Naive thymus-derived CD8-positive, alpha-beta T cell (primary cell): ENCODE data around the gene ZNF148. TPM values are rescaled to one million over a fixed set of nuclear protein-coding genes. Genes with fewer than 3 reads are reported as not detected.
"Not testable (repeated sequence)": the region's sequence is repeated elsewhere in the genome, so short reads cannot be mapped to it uniquely, and the experiment has no call there.

Source experiments
- ATAC-seq, 2 donors: fragments of 150-1000 bp; cut with Tn5 transposase in 1 of 2; sonication (Bioruptor Pico), chemical (Tn5 transposase) in 1 of 2; 1 replicate in 1 of 2; 2 replicates in 1 of 2; pipeline ENCODE4 v1.10.0; 2021; ENCODE audit warnings: mild to moderate bottlenecking in 2 of 2, moderate library complexity in 2 of 2
- POLR2A ChIA-PET: fragments of 350-600 bp; sonication (Branson Sonifier 250); formaldehyde crosslinking; loops from one replicate; lab custom pipeline; 2021; ENCODE audit warnings: antibody characterized with exemption; lab: Charles Lee
- DNase-seq, 10 donors: peaks; one replicate each; pipeline versions ENCODE4 v3.0.0 to v3.0.0-alpha.2; 2020 to 2022
- H3K27ac Mint-ChIP-seq, 10 donors: one replicate each; pipeline ENCODE4 v1.8.0; 2020 to 2022; ENCODE audit warnings: mild to moderate bottlenecking in 10 of 10, mixed read lengths in 10 of 10, moderate library complexity in 4 of 10, inconsistent platforms in 1 of 10
- H3K27me3 Mint-ChIP-seq, 5 donors: one replicate each; pipeline ENCODE4 v1.8.0; 2021 to 2022; ENCODE audit warnings: mixed read lengths in 5 of 5
- H3K36me3 Mint-ChIP-seq, 3 donors: one replicate each; pipeline ENCODE4 v1.8.0; 2020 to 2022; ENCODE audit warnings: mixed read lengths in 3 of 3, mild to moderate bottlenecking in 2 of 3, inconsistent platforms in 1 of 3
- H3K4me1 Mint-ChIP-seq, 4 donors: one replicate each; pipeline ENCODE4 v1.8.0; 2021 to 2022; ENCODE audit warnings: mixed read lengths in 4 of 4
- H3K4me3 Mint-ChIP-seq, 10 donors: one replicate each; pipeline ENCODE4 v1.8.0; 2020 to 2022; ENCODE audit warnings: mild to moderate bottlenecking in 10 of 10, mixed read lengths in 10 of 10, moderate library complexity in 6 of 10, inconsistent platforms in 1 of 10
- H3K9me3 Mint-ChIP-seq, 9 donors: one replicate each; pipeline ENCODE4 v1.8.0; 2020 to 2022; ENCODE audit warnings: mixed read lengths in 9 of 9, mild to moderate bottlenecking in 3 of 9, inconsistent platforms in 1 of 9, moderate library complexity in 1 of 9
- polyA plus RNA-seq, 3 donors: library from polyadenylated mRNA; unstranded; fragments of 300-500 nt; fragmentation: Illumina TruSeq; gene quantifications; one replicate each; pipeline ENCODE4 v1.2.3, GENCODE V29; 2021
- total RNA-seq, 8 experiments: library from RNA in 2 of 8; stranded (reverse) in 2 of 8; gene quantifications; one replicate each; pipeline ENCODE4 v1.2.3 and lab custom pipeline; 2021 to 2026

Gene ZNF148
- total and polyA plus RNA-seq, 5 experiments from 2014 or later = 62.5 to 100 (median 80.7) TPM

- Mint-ChIP-seq H3K36me3 (peaks cover 6 to 18% (median 9%) of the 10 kb centered on the region in 3 donors), H3K9me3 (peaks cover 0 to 8% (median 6%) of the 10 kb centered on the region in 9 donors), H3K27me3 (no peaks in the 10 kb centered on the region), H3K4me1 (peaks cover 36 to 90% (median 71%) of the 10 kb centered on the region in 4 donors), H3K4me3 (peak overlapping the region in 2 of 10 donors; percentile 8 to 33), H3K27ac (peak overlapping the region in 4 of 10 donors; percentile 8 to 66 (median 12))
- no peak for ATAC-seq
- POLR2A ChIA-PET = interaction anchor here (1.2 kb wide), 1 partner anchor 12 kb away, joined by 4 read pairs; no protein-coding TSS in a partner anchor
- DNase-seq = no peak
Observed at GRCh38 chr3:125351152-125351551, 24.0 kb downstream of the ZNF148 start.

DNA sequence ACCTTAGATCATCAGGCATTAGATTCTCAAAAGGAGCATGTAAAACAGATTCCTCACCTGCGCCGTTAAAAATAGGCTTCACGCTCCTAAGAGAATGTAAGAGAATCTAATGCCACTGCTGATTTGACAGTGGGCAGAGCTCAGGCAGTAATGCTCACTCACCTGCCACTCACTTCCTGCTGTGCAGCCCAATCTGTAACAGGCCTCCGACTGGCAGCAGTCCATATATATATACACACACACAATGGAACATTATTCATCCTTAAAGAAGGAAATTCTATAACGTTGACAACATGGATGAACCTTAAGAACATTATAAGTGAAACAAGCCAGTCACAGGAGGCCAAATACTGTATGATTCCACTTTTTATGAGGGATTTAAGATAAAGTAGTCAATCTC is 24.5 kb downstream of the ZNF148 start:
- POLR2A ChIA-PET = no interaction called here
- Mint-ChIP-seq H3K4me3 (peak overlapping the region in 9 of 10 donors; percentile 8 to 35 (median 16)), H3K4me1 (peaks cover 32 to 90% (median 67%) of the 10 kb centered on the region in 4 donors)

GRCh38 chr3:125349556-125350165 is 25.5 kb downstream of the ZNF148 start:
- POLR2A ChIA-PET = no interaction called here
- H3K9me3 Mint-ChIP-seq = peaks cover 5 to 21% (median 16%) of the 10 kb centered on the region in 9 donors
- peaks cover 35 to 89% (median 67%) of the 10 kb centered on the region in 4 donors for H3K4me1 Mint-ChIP-seq
- H3K4me3 Mint-ChIP-seq = peak overlapping the region in 6 of 10 donors; percentile 1 to 69 (median 28)
- H3K27ac Mint-ChIP-seq = peak overlapping the region in 7 of 10 donors; percentile 15 to 77 (median 54)
- H3K27me3 Mint-ChIP-seq = no peaks in the 10 kb centered on the region
- DNase-seq (no peak), ATAC-seq (no peak)
- H3K36me3 Mint-ChIP-seq = peaks cover 17 to 32% (median 19%) of the 10 kb centered on the region in 3 donors

More for the DNA sequence above, 24.5 kb downstream of the ZNF148 start:
- Mint-ChIP-seq H3K36me3 (peaks cover 9 to 24% (median 14%) of the 10 kb centered on the region in 3 donors), H3K27me3 (no peaks in the 10 kb centered on the region), H3K9me3 (peaks cover 2 to 14% (median 10%) of the 10 kb centered on the region in 9 donors), H3K27ac (peak overlapping the region in 7 of 10 donors; percentile 8 to 79 (median 21))
- DNase-seq = no peak
- no peak for ATAC-seq

- peaks cover 5 to 28% (median 19%) of the 10 kb centered on the region in 9 donors for H3K9me3 Mint-ChIP-seq
- H3K27me3 Mint-ChIP-seq = no peaks in the 10 kb centered on the region
- POLR2A ChIA-PET = no interaction called here
- peaks cover 23 to 38% (median 25%) of the 10 kb centered on the region in 3 donors for H3K36me3 Mint-ChIP-seq
- H3K4me1 Mint-ChIP-seq = peaks cover 38 to 89% (median 73%) of the 10 kb centered on the region in 4 donors
- ATAC-seq (no peak), DNase-seq (no peak)
- H3K4me3 Mint-ChIP-seq = peak overlapping the region in 8 of 10 donors; percentile 3 to 71 (median 42)
- peak overlapping the region in 7 of 10 donors; percentile 23 to 77 (median 54) for H3K27ac Mint-ChIP-seq
Observed at GRCh38 chr3:125349055-125349454, 26.1 kb downstream of the ZNF148 start.

DNA sequence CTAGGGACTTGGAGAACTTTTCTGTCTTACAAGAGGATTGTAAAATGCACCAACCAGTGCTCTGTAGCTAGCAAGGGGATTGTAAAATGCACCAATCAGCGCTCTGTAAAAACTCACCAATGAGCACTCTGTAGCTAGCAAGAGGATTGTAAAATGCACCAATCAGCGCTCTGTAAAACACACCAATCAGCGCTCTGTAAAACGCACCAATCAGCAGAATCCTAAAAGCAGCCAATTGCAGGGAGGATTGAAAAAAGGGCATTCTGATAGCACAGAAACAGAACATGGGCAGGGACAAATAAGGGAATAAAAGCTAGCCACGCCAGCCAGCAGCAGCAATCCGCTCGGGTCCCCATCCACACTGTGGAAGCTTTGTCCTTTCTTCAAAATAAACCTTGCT is 31.8 kb downstream of the ZNF148 start:
- H3K27me3 Mint-ChIP-seq = not testable (repeated sequence)
- peaks cover 21 to 76% (median 49%) of the 10 kb centered on the region in 4 donors for H3K4me1 Mint-ChIP-seq

DNA sequence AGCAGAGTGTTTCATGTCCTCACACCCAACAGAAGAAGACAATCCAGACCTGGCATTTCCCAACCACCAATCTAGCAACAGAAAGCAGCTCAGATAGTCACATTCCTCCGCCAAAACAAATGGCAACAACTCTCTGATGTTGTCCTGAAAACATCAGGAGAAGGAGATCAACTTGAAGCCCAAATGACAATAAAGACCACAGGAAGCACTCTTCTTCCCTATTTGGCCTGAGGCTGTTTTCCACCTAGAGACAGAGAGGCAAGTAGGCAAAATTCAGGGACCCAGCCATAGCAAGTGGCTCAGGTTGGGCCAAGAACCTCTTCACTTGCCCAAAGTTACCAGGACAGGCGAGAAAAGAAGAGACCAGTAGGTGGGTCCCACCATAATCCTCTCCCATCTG is 35.0 kb downstream of the ZNF148 start:
- Mint-ChIP-seq H3K36me3 (peaks cover 21 to 31% (median 21%) of the 10 kb centered on the region in 3 donors), H3K4me1 (peaks cover 24 to 78% (median 59%) of the 10 kb centered on the region in 4 donors)

More for the DNA sequence above, 31.8 kb downstream of the ZNF148 start:
- Mint-ChIP-seq H3K9me3 (peaks cover 5 to 43% (median 22%) of the 10 kb centered on the region in 9 donors), H3K36me3 (peaks cover 34 to 51% (median 36%) of the 10 kb centered on the region in 3 donors)
- POLR2A ChIA-PET, ATAC-seq, H3K4me3 Mint-ChIP-seq, DNase-seq, H3K27ac Mint-ChIP-seq: not testable (repeated sequence)

GRCh38 chr3:125337506-125337905 is 37.6 kb downstream of the ZNF148 start:
- ATAC-seq (no peak), DNase-seq (no peak)
- H3K27ac Mint-ChIP-seq = peak overlapping the region in 3 of 10 donors; percentile 2 to 35 (median 4)
- no peaks in the 10 kb centered on the region for H3K27me3 Mint-ChIP-seq
- peaks cover 16 to 19% (median 19%) of the 10 kb centered on the region in 3 donors for H3K36me3 Mint-ChIP-seq
- H3K9me3 Mint-ChIP-seq = peaks cover 2 to 18% (median 9%) of the 10 kb centered on the region in 9 donors
- POLR2A ChIA-PET = interaction anchor here (0.6 kb wide), 1 partner anchor 16 kb away, joined by 3 read pairs; no protein-coding TSS in a partner anchor
- H3K4me1 Mint-ChIP-seq = peaks cover 30 to 70% (median 54%) of the 10 kb centered on the region in 4 donors
- peak overlapping the region in 1 of 10 donors; percentile 6 for H3K4me3 Mint-ChIP-seq

More for the DNA sequence above, 35.0 kb downstream of the ZNF148 start:
- DNase-seq (no peak), ATAC-seq (no peak)
- no peaks in the 10 kb centered on the region for H3K27me3 Mint-ChIP-seq
- peaks cover 0 to 26% (median 12%) of the 10 kb centered on the region in 9 donors for H3K9me3 Mint-ChIP-seq
- H3K4me3 Mint-ChIP-seq = peak overlapping the region in 2 of 10 donors; percentile 51
- peak overlapping the region in 2 of 10 donors; percentile 37 to 66 for H3K27ac Mint-ChIP-seq
- POLR2A ChIA-PET = no interaction called here

DNA sequence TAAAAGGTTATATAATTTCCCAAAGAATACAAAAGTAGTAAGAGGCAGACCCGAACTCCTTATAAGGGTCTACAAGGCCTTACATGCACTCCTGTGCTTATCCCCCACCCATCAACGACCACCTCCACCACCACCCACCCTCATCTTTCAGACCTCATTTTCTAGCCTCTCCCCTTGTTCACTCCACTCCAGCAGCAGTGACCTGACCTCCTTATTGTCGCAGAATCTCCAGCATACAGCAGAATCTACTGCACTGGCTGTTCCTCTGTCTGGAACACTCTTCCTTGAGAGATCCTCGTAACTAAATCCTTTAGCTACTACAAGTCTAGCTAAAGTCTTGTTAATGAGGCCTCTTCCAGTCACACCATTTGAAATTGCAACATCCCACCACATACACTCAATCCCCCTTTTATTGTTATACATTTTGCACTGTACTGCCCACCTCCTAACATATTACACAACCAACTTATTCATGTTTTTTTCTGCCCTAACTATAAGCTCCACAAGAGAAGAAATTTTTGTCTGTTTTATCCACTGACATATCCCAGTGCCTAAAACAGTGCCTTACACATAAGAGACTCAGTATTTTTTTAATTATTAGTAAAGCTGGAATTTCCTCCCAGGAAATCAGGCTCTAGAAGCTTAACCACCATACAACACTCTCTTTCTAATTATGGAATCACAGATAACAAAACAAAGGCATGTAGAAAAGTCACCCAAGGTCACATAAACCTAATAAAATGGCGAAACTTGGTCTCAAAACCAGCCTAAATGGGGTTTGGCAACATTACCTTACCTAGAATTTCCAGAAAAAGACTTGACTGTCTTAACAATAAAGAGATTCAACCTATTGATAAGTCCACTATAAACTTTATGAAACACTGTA is 40.2 kb downstream of the ZNF148 start:
- DNase-seq (no peak), ATAC-seq (no peak)
- Mint-ChIP-seq H3K4me3 (peak overlapping the region in 1 of 10 donors; percentile 42), H3K4me1 (peaks cover 26 to 63% (median 48%) of the 10 kb centered on the region in 4 donors), H3K36me3 (peaks cover 14 to 18% (median 17%) of the 10 kb centered on the region in 3 donors), H3K9me3 (peaks cover 0 to 12% (median 6%) of the 10 kb centered on the region in 9 donors), H3K27ac (peak overlapping the region in 6 of 10 donors; percentile 13 to 83 (median 45)), H3K27me3 (no peaks in the 10 kb centered on the region)
- POLR2A ChIA-PET = interaction anchor here (0.6 kb wide), 1 partner anchor 267 kb away, joined by 8 read pairs; no protein-coding TSS in a partner anchor

DNA sequence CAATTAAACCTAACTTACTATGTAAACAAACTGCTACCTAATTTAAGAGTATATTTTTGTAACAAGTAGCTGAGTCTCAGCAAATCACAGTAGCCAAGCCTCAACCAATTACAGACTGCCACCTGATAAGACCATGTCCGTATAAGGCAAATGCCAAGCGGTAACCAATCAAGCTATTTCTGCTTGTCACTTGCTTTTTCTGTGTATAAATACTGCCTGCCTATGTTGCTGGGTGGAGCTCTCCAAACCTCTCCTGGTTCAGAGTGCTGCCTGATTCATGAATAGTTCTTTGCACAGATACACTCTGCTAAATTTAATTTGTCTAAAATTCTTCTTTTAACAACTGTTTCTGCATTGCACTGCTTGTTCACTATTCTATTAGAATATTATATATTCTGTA is 42.6 kb downstream of the ZNF148 start:
- DNase-seq (no peak), ATAC-seq (peak in 1 of 2 donors; percentile 47)
- Mint-ChIP-seq H3K36me3 (peaks cover 12 to 32% (median 27%) of the 10 kb centered on the region in 3 donors), H3K27ac (peak overlapping the region in 1 of 10 donors; percentile 44), H3K4me1 (peaks cover 18 to 48% (median 35%) of the 10 kb centered on the region in 4 donors), H3K4me3 (no peak overlapping the region), H3K27me3 (no peaks in the 10 kb centered on the region), H3K9me3 (peaks cover 0 to 12% (median 6%) of the 10 kb centered on the region in 9 donors)
- POLR2A ChIA-PET = interaction anchor here (1.1 kb wide), 1 partner anchor 10 kb away, joined by 8 read pairs; no protein-coding TSS in a partner anchor

GRCh38 chr3:125331243-125331642 is 43.9 kb downstream of the ZNF148 start:
- Mint-ChIP-seq H3K36me3 (peaks cover 12 to 39% (median 37%) of the 10 kb centered on the region in 3 donors), H3K4me1 (peaks cover 14 to 35% (median 25%) of the 10 kb centered on the region in 4 donors), H3K27ac (peak overlapping the region in 4 of 10 donors; percentile 1 to 21 (median 16)), H3K9me3 (peaks cover 0 to 12% (median 6%) of the 10 kb centered on the region in 9 donors), H3K4me3 (no peak overlapping the region), H3K27me3 (no peaks in the 10 kb centered on the region)
- ATAC-seq (no peak), DNase-seq (no peak)
- POLR2A ChIA-PET = no interaction called here

- POLR2A ChIA-PET = no interaction called here
- peak overlapping the region in 1 of 10 donors; percentile 5 for H3K27ac Mint-ChIP-seq
- DNase-seq (no peak), ATAC-seq (no peak)
- H3K9me3 Mint-ChIP-seq = peaks cover 0 to 15% (median 9%) of the 10 kb centered on the region in 9 donors
- no peaks in the 10 kb centered on the region for H3K27me3 Mint-ChIP-seq
- H3K4me1 Mint-ChIP-seq = peaks cover 0 to 9% (median 2%) of the 10 kb centered on the region in 4 donors
- H3K36me3 Mint-ChIP-seq = peaks cover 13 to 67% (median 50%) of the 10 kb centered on the region in 3 donors
- no peak overlapping the region for H3K4me3 Mint-ChIP-seq
Observed at GRCh38 chr3:125326957-125327356, 48.2 kb downstream of the ZNF148 start.

DNA sequence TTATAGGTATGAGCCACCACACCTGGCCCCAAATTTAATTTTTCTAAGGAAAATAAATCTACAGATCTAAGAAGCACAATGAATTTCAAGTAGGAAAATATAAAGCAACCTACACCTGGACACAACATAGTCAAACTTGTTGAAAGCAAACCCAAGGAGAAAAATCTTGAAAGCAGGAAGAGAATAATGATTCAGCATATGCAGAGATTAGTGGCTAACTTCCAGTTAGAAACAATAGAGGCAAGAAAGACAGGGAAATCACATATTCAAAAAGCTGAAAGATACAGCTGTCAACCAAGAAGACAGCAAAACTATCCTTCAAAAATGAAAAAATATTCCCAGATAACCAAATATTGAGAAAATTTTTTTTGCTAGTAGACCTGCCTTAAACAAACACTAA is 49.4 kb downstream of the ZNF148 start:
- POLR2A ChIA-PET = no interaction called here
- peaks cover 0 to 15% (median 9%) of the 10 kb centered on the region in 9 donors for H3K9me3 Mint-ChIP-seq
- H3K4me1 Mint-ChIP-seq = no peaks in the 10 kb centered on the region
- ATAC-seq (no peak), DNase-seq (no peak)
- H3K27ac Mint-ChIP-seq = peak overlapping the region in 1 of 10 donors; percentile 23
- no peak overlapping the region for H3K4me3 Mint-ChIP-seq
- H3K27me3 Mint-ChIP-seq = no peaks in the 10 kb centered on the region
- H3K36me3 Mint-ChIP-seq = peaks cover 13 to 65% (median 48%) of the 10 kb centered on the region in 3 donors
